8988T (cell line): Measurements from ENCODE around the gene SRPX.

Experiments used
- DNase-seq: peaks from one replicate; pipeline ENCODE4 v3.0.0; 2011

Gene SRPX

DNA sequence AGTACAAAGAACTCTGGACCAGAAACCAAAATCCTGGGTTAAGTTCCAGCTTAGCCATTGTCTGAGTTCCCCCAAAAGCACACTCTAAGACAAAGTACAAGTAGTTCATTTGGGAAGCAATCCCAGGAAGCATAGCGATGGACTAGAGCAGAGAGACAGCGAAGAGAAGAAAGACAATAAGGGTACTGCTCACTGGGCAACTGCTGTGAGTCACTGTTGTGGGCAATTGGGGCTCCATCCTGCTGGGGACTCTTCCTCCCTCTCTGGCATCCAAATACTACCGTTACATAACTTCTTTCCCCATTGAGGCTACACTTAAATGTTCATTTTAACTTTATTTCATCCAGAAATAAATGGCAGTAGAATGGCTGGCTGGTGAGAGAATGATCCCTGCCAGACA lies 14.1 kb downstream of the SRPX start:
- no peak for DNase-seq

DNA sequence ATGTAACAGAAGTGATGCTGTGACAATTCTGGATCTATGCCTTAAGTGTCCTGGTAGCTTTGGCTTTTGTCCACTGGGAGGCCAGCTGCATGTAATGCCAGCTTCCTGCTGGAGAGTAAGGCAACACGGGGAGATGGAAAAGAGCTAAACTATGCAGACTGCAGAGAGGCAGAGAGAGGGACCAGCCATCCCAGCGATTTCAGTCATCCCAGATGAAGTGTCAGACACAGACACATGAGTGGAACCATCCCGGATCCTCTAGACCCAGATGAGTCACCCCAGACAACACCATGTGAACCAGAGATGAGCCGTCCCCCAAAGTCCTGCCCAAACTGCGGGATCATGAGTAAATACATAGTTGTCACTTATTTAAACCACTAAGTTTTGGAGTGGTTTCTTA lies 14.6 kb downstream of the SRPX start:
- no peak for DNase-seq

DNA sequence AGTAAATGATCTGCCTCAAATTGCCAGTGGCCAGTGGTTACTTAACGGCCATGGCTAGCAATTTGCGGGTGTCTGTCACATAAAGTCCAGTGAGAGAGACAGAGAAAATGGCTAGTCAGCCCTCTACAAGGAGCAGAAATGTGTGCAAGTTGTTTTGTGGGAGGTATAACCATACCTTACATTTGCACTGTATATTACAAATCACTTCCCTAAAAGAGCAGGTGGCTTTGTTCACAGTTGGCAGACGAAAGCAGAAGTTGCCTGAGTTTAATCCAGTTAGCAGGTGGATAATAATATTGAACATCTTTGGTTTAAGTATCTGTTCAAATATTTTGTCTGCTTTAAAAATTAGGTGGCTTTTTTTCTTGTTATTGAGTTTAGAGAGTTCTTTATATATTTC lies 15.6 kb downstream of the SRPX start:
- no peak for DNase-seq

DNA sequence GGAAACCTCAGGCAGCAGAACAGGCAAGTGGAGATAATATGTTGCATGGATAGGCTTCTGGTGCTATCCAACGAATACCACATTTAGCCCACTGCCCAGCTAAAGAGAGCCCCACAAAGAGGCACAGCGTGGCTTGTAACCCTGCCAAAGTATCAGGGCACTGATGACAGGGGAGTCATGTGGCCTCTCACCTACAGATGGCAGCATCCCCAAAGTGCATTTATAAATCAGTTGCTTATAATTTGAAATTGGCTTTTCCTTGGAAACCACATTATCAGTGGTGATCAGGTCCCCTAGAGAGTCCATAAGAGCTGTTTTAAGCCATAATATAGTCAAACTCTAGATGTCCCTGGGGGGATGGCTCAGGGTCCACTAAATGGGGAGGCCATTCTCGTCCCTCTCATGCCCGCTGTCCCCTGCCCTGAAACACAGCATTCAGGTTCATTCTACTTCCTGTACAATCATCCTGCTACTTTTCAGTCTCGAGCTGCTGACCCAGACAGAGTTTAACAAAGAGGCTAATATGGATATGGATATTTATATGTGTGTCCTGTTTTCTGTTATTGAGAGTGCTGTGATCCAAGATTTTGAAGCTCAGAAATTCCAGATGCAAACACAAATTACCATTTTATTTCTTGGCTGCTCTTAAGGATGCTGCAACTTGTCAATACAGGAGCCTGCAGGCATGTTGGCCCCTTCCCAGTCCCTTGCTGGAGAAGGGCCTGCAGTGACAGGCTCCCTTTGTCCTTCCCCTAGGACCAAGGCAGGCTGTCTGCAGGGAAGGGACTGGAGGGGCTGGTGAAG lies 28.5 kb downstream of the SRPX start:
- no peak for DNase-seq

DNA sequence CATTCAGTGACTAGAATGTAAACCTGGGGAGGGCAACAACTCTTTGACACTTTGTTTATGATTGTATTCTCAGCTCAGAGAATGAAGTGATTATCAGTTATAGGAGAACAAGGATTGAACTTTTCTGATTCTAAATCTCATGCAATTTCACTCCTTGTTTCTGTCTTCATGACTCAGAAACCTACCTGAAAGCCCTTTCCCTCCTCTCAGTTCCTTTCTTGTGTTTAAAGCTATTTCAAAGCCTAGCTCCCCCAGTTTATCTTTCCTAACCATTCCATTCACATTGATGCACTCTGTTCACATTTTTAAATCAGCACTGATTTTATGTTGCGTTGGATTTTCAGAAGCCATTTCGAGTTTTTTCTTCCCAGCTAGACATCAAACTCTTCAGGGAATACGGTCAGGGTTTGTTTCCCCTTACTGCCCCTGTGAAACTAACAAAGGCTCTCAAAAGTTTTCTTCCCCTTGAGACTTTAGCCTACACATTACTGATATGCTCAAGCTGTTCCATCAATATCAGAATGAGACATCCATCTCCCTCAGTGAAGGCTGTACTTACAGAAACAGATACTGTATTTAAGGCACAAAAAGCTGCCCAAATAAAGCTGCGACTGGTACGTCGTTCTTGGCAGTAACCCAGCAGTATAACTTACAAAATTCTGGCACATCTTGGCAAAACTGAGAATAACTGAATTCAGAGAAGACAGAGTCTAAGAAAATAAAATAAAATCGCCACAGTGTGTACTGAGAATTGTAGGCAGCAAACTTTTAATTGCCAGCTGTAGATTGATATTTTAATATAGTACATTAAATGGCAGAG lies 31.0 kb downstream of the SRPX start:
- DNase-seq, result no peak

DNA sequence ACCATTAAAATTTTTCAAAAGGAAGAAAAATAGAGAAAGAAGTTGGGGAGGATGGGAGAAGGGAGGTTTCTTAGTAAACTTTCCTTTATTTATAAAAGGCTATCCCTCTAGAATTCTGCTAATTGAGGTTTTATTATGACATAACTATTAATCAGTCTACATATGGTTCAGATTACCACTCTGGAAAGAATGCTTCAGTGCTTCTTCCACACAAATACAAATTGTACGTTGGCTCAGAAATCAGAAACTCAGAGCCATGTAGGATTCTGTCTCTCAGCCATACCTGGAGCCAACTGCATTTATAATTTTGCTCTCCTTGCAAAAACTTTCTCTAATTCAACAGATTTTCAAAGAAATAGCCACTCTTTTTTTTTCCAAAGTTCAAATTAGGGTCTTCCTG lies 37.1 kb downstream of the SRPX start:
- no peak for DNase-seq

DNA sequence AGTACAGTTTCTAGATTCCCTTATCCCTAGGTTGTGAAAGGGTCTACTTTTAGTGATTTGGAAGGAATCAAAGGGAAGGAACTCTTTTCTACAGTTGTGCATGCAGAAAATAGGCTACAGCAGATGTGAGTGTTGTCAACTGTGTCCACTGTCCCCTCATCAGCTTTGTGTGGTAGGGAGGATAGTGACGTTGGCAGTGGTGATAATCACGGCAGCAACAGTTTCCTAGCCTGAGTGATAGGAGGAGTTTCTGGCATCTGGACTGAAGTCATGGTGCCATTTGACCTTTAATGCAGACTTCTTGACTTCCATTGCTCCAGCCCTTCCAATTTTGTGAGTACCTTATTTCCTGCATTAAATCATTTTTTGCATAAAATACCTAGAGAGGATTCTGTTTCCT lies 39.3 kb downstream of the SRPX start:
- DNase-seq, result no peak

DNA sequence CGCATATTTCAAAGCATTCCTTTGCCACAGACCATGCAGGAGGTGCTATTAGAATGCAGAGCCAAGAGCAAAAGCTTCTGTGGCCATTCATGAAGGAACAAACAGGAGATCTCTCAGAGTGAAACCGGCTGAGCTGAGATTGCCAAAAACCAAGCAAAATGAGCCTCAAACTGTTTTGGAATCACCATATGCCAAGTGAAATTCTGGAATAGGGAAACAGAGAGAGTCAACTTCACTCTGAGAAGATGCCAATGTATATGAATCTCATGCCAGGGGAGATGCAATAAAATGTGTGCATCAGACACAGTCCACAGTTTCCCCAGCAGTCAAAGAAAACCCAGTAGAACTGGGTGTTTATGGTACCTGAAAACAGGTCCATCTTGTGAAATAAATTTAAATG lies 42.3 kb downstream of the SRPX start:
- no peak for DNase-seq

DNA sequence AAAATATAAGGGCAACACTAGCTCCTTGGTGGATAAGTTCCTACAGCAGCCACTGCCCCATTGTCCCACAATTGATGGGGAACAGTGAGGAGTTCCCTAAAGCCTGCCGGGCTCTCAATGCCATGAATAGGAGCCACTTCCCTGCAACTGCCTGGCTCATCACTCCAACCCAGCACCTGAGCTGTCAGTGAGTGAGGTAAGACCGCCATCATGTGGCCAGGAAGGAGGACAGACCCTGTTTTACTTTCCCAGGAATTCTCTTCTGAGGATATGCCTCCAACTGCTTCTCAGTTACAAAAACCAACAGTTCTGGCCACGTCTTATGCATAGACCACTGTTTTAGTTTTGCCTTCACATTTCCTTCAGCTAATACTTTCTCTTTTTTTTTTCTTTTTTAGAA lies 45.5 kb downstream of the SRPX start:
- peak; percentile 14 for DNase-seq

DNA sequence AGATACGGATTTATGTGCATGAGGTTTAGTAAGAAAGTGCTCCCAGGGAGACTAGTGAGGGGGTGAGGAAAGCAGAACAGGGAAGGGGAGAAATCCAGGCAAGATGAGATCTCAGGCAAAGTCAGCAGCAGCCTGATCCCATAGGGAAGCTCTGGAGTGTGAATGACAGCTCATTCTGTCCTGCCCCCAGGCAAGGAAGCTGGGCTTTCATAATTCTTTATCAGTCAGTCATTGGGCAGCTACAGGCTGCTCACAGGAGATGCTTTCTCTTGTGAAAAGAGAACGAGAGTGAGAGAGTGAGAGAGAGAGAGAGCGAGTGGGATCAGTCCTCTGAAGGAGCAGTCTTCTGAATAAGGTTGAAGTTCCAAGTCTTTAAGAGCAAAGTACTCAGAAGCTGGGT lies 48.1 kb downstream of the SRPX start:
- DNase-seq, result no peak

DNA sequence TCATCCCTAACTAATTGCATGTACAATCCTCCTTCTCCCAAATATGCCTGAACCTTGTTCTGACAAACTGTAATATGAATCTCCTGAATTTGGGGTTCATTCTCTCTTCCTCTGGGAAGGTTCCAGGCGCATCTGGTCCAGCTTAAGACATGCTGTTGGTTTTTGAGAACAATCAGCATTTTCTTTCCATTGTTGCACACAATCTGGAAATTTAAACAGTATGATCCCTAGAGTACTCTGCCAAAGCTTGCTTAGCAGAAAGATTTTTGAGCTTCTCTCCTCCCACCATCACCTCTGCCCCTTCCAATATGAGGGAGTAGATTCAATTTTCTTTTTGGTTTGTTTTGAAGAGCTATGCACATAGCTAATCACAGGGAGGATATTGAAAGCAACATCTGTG lies 50.1 kb downstream of the SRPX start:
- DNase-seq, result no peak

DNA sequence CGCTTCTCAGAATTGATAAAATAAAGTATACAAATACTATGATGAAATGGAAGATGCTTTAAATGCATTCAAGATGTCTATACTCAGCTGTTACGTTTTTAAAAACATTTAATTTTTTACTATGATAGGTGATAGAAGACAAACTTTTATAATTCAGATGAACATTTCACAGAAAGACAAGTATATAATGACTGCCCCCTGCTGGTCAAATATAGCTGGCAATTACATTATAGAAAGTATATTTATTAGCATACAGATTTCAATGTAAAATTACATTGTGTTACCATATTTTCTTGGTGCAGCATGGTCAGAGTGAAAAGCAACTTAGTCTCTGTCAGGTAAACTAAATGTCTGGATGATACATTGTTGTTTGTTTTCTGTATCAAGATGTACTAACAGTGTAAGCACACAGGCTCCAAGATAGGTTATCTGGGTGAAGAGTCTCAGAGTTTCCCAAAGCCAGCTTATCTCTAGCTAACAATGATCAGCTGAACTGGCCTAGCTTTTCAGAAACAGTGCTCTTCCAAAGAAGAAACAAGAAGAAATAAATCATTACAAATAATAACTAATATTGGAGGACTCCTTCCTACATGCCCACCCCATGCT lies 54.1 kb downstream of the SRPX start:
- DNase-seq, result no peak

DNA sequence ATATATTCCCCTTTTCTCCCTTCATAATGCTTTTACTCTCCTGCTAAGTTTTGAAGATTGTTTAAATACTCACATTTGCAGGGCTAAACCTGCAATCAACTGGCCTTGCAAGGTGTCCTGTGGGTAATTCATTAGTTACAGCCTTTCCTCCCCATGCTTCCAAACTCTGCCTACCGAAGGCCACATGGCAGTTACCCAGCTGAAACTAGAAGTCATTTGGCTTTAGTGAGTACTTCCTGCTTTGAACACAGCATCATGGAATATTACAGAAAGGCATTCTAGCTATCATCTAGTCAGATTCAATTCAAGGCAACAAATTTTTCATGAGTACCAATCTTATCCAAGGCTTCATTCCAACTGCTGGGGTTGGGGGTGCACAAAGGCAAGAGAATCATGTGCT lies 55.6 kb downstream of the SRPX start:
- no peak for DNase-seq

DNA sequence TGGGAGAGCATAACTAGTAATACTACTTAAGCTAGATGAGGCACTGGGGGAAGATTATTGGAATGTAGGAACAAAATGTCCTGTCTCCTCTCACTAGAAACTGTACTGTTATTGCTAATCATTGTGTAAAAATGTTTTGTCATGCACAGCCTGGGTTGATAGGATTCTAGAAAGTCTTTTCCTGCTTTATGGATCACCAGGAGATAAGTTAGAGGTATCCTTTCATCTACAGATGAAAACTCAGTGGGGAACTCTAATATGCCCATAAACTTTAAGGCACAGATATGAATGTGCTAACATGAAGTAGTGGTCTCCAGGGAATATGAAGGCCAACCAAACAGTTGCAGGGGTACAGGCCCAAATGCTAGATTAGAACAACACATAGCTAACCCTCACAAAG lies 57.5 kb downstream of the SRPX start:
- no peak for DNase-seq

DNA sequence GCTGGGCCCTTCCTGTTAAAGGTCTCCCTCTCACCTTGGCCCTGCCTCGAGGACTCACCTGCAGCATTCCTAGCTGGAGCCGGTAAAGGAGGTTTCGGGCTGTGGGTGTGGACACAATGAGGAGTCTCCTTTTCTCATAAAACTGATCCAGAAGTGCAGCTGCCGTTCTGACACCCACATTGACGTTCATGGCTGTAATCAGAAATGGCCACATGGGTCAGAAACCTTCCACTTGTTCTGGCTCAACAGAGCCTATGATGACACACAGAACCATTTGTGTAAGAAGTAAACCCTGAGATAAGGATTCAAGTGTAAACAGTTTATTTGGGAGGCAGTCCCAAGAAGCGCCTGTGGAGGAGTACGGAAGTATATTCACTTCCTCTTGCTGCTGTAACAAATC lies 63.8 kb downstream of the SRPX start:
- no peak for DNase-seq

DNA sequence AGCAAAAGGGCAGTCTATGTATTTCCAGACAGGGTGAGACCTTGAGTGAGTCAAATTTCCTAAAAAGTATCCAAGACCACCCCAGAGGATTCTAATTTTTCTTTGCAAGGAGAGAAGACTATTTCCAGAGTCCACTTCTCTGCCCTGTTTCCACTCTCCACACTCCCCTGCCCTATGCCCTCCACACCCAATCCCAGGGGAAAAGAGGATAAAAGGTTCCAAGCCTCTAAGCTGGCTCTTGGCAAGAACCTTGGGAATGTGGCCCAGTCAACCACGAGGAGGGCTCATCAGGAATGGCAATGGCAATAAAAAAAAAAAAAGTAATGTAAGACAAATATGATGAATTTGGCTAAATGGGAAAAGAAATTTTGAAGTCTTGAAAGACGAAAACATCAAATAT lies 65.9 kb downstream of the SRPX start:
- no peak for DNase-seq

DNA sequence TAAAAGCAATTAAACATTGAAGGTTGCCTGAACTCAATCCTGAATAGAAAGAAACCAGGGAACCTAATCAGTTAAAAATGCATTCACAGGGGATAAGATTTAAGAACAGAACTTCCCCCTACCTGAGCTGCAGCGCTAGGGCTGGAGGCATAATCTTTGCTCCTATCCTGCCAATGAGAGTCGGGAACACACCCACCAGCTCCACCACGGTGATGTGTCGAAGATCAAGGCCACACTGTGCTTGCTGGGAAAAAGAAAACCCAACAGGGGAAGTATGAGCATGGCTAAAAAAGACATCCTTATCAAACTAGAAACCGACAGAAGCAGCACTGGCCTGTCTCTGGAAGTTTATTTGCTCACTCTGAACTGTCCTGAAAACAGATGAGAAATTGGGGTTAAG lies 66.3 kb downstream of the SRPX start:
- DNase-seq, result no peak

DNA sequence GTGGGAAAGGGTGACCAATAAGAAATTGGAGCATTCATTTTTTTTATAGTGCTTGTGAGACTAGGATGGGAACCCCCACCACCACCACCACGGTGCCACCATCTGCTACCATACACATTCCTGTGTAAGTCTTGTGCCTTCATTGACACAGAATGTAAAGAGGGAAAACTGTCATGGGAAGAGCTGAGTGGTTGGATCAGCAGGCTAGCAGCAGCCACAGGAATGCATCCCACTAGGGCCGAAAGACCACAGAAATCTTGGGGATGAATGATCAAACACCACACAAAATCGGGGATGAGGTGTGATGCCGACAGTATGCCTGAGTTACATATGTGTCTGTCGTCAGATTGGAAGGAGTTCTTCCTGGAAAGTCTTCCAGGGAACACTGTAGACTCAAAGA lies 69.2 kb downstream of the SRPX start:
- no peak for DNase-seq

DNA sequence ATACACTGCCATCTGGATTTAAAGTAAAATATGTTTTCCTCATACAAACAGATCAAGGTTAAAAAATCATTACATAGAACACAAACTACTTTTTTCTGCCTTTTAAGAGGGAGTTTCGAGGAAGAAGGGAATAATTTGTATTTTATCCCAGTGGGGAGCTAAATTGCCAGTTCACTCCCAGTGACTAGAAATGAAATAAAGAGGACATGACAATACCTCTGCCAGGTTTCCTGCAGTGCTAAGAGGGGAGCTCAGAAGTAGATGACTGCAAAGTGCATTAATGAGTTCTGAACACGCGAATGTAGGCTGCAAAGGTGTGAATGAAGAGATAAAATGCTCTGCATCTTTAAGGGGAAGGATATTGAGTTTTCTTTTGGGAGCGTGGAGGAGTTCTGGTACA lies 69.7 kb downstream of the SRPX start:
- DNase-seq, result no peak

DNA sequence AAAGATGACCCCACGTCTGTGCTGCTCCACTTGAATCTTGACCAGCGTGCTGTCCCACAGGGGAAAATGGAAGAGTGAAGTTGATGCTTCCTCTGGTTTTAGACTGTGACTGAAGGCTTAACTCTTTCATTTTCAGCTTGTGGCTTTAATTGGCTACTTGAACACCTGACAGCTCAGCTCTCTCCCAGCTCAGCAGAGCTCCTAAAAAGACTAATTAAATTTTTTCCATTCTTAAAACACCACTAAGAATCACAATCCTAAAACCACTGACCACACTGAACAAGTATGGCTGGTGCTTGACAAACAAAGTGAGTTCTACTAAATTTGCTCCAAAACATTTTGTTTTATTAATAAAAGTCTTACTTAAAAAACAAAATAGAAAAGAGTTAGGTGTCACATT lies 71.7 kb downstream of the SRPX start:
- DNase-seq, result no peak

DNA sequence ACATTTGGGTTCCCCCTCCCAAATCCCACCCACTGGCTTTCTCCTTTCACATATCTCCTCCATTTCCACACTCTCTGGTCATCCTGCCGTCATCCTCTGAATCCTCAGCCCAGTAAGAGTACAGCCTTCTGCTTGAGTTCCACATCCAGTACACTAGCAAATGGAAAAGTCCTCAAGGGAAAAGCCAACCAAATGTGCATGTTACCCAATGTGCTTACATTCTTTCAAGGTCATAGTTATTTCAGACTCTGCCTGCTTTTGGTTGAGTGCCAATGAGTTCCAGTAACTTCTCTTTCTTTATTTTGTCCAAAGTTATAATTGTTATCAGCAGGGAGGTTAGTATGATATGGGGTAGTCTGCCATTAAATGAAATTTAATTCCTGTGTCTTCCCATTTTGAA lies 78.1 kb downstream of the SRPX start:
- DNase-seq, result no peak

DNA sequence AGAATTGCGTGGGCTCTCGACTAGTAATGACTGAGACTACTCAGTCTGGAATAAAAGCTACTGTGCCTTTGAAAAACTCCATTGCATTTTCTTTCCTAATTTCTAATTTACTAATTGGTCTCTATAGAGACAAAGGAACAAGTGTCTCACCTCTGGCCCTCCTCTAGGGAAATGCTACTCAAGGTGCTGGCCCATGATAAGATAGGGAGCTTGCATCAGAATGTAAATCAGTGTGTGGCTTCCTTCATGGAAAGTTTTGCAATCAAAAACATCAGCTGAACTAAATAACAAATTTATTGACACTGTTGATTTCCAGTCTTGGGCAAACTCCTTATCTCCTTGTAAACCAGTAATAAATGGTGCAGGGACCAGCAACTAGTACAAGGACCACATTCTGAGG lies 81.8 kb downstream of the SRPX start:
- no peak for DNase-seq

DNA sequence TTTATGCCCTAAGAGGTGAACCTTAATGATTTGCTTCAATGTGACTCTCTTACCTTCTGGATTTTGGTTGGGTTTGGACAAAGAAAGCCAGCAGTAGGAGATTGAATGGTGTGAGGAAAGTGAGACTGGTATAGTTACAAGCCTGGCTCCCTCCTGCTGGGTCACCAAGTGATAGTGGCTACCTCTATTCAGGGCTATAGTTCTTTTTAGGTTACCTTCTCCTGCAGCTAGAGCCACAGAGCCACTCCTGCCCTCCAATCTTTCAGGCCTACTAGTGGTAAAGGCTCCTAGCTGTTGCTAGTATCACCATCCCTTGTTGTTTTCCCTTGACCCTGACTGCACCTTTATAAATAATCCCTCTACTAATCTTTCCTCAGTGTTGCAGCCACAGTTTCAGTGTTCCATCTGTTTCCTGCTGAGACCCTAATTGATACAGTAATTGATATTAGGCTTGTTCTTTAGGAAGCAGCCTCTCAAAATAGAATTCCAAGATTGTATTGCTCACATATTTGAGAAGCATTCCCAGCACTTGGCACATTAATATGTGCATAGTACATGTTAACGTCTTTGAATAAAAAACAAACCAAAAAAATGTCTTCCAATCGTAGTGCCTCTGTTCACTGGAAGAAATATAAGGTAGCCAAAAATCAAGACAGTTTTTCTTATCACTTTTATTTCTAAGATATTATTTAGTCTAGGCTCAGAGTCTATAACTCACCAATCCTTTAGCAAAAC lies 82.3 kb downstream of the SRPX start:
- DNase-seq, result no peak

DNA sequence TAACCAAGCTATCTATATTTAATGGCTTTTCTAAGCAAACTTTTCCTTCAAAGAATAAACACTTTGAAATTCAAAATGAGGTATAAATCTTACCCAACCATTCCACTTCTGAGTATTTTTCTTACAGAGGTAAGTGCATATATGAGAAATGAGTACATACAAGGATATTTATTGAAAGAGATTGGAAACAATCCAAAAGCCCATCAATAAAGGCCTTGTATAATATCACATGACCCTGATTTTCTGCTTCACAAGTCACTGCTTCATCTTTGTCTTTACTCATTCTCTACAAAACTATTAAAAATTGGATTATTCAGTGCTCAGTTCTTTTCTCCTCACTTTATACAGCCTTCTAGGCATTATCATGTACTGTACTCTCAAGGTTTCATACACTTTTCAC lies 91.3 kb downstream of the SRPX start:
- no peak for DNase-seq
